ENCODE measurements around the gene YY1.

Gene YY1

DNA sequence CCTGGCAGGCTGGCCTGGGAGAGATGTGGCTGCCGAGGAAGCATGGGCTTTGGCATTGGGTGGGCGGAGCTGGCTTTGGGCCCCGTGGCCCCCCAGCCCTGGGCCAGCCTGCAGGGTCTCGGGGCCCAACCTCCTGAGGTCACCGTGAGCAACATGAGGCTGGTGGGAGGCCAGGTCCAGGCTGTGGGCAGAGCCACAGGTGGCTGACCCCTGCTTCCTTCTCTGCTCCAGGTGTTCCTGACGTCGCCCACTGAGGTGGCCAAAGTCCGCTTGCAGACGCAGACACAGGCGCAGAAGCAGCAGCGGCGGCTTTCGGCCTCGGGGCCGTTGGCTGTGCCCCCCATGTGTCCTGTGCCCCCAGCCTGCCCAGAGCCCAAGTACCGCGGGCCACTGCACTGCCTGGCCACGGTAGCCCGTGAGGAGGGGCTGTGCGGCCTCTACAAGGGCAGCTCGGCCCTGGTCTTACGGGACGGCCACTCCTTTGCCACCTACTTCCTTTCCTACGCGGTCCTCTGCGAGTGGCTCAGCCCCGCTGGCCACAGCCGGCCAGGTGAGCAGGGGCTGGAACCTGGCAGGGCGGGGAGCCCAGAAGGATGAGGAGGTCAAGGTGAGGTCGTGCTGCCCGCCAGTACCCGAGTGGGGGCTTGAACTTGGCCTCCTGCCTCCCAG is 89.7 kb downstream of the YY1 start:
- DNase-seq (ENCODE audit: low spot score) = no peak
- TF ChIP-seq CTCF (IDR thresholded peaks at IDR 0.05; ENCODE audit: extremely low read depth, missing control alignments) = no peak

- no peak for TF ChIP-seq CTCF (IDR thresholded peaks at IDR 0.05; ENCODE audit: extremely low read depth, missing control alignments)
Observed at GRCh38 chr14:100329233-100330006, 90.5 kb downstream of the YY1 start.

DNA sequence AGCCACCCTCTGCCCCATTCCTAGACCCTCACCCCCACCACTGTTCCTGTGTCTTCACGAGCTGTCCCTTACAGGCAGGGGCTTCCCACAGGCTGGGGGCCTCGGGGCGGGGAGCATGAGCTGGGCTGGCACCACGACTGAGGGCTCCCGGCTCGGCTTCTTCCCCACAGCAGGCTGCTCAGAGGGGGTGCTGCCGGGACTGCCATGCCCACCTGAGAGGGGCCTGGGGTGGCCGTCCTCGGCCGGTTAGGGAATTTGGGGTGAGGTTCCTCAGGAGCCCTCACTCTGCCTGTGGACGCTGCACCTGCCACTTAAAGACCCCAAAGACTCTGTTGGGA is 91.0 kb downstream of the YY1 start:
- DNase-seq (ENCODE audit: low spot score) = no peak
- TF ChIP-seq CTCF (IDR thresholded peaks at IDR 0.05; ENCODE audit: extremely low read depth, missing control alignments) = no peak

More at GRCh38 chr14:100329233-100330006, 90.5 kb downstream of the YY1 start:
- DNase-seq (ENCODE audit: low spot score) = no peak

DNA sequence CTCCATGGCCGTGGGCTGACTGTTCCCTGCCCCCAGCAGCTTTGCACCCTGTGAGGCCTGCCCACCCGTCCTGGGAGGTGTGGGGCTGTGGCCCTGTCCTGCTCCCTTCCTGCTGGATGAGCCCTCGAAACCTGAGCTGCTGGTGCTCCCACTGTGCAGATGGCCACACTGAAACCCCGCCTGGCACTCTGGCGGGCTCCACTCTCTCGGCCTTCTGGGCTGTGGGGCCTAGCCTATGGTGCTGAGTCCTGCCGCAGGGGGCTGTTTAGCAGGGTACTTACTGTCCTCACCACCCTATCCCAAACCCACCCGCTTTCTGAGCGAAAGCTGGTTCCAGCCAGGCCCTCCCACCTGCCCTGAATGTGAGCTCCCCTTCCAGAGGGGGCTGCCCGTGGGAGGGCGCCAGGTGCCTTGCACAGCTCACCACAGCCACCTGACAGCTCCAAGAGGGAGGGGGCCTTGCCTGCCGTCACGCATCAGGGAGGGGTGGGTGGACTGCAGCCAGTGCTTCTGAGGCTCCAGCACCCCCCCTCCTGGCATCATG is 91.5 kb downstream of the YY1 start:
- TF ChIP-seq CTCF (IDR thresholded peaks at IDR 0.05; ENCODE audit: extremely low read depth, missing control alignments) = no peak
- DNase-seq (ENCODE audit: low spot score) = no peak

DNA sequence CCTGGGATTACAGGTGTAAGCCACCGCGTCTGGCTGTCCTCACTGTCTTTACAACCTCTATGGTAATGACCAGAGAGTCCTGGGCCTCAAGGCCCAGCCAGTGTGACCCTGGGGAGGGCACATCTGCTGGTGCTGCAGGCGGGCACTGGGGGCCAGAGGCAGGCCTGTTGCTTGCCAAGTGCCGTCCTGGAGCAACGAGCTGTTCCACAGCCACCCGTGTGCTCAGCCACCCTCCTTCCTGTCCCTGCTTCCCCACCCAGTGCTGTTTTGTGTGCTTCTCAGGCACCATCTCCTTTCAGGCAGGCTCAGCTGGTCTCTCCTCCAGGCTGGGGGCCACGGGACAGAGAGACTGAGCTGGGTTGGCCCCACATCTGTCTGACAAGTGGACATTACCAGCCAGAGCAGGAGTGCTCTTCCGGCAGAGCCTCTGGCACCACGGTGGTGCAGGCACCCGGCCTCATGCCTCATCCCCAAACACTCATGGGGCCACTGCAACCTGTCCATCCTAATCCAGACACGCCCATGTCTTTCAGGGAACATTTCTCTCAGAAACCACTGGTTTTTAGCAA is 93.2 kb downstream of the YY1 start:
- no peak for TF ChIP-seq CTCF (IDR thresholded peaks at IDR 0.05; ENCODE audit: extremely low read depth, missing control alignments)
- no peak for DNase-seq (ENCODE audit: low spot score)
